Endothelial cell of umbilical vein (primary cell): ENCODE measurements around the gene MYLK. TPM values are rescaled to one million over a fixed set of nuclear protein-coding genes. Genes with fewer than 3 reads are reported as not detected.

Experiments
- BruUV-seq: library from RNA; stranded (reverse); fragments of 400-500 nt; replicated peaks from 2 replicates; lab custom pipeline; 2021; lab: Mats Ljungman, UMichigan
- CTCF ChIA-PET: fragments of 300-600, 350-600 bp; sonication (Branson Sonifier 250); formaldehyde crosslinking; loops from one replicate; lab custom pipeline; 2021; ENCODE audit warnings: antibody characterized with exemption, inconsistent platforms; lab: Charles Lee
- POLR2A ChIA-PET: fragments of 300-600, 350-600 bp; sonication (Branson Sonifier 250); formaldehyde crosslinking; loops from one replicate; lab custom pipeline; 2021; ENCODE audit warnings: antibody characterized with exemption, inconsistent platforms; lab: Charles Lee
- DNase-seq: peaks from one replicate; pipeline ENCODE4 v3.0.0-alpha.2; 2011; ENCODE audit warnings: low read depth, low spot score
- FAIRE-seq: peaks from 2 replicates; lab custom pipeline; 2011; peaks lifted over from hg19 to GRCh38; lab: Jason Lieb, UNC
- H2AFZ ChIP-seq: 2 replicates; pipeline ENCODE4 v1.6.0; 2012; ENCODE audit warnings: low read depth, low read length, control low read depth, inconsistent platforms
- H3K27ac ChIP-seq: 2 replicates; pipeline ENCODE4 v1.5.1; 2011; ENCODE audit warnings: low read depth, mild to moderate bottlenecking, control low read depth, low read length, moderate library complexity; ENCODE audit not compliant: insufficient read depth
- H3K27me3 ChIP-seq, 2 experiments: 2 replicates each; pipeline versions ENCODE4 v1.6.0 to v1.6.1; 2011; ENCODE audit warnings: low read length in 2 of 2, mixed read lengths in 1 of 2; ENCODE audit not compliant: control insufficient read depth in 2 of 2, insufficient read depth in 2 of 2
- H3K36me3 ChIP-seq, 2 experiments: 2 replicates in 1 of 2; 3 replicates in 1 of 2; pipeline ENCODE4 v1.5.1; 2011; ENCODE audit warnings: low read length in 2 of 2, mild to moderate bottlenecking in 1 of 2, moderate library complexity in 1 of 2; ENCODE audit not compliant: control insufficient read depth in 2 of 2, insufficient read depth in 2 of 2; ENCODE audit errors: extremely low read depth in 1 of 2
- H3K4me1 ChIP-seq: 3 replicates; pipeline ENCODE4 v1.5.1; 2011; ENCODE audit warnings: mild to moderate bottlenecking, low read length; ENCODE audit not compliant: control insufficient read depth, insufficient read depth; ENCODE audit errors: extremely low read depth
- H3K4me2 ChIP-seq: 2 replicates; pipeline ENCODE4 v1.6.1; 2011; ENCODE audit warnings: low read length, control low read depth, mixed read lengths; ENCODE audit not compliant: insufficient read depth
- H3K4me3 ChIP-seq, 3 experiments: fragments of 200-600 bp in 1 of 3; sonication (generic), shearing (Covaris generic) in 1 of 3; replicated peaks in 1 of 3; 2 replicates each; pipeline ENCODE4 v1.5.1; 2011 to 2016; ENCODE audit warnings: control low read depth in 3 of 3, low read length in 3 of 3, mild to moderate bottlenecking in 2 of 3, inconsistent platforms in 1 of 3, low read depth in 1 of 3, moderate library complexity in 1 of 3; ENCODE audit not compliant: insufficient read depth in 1 of 3
- H3K79me2 ChIP-seq: 2 replicates; pipeline ENCODE4 v1.6.0; 2012; ENCODE audit warnings: low read length, inconsistent platforms; ENCODE audit not compliant: control insufficient read depth, insufficient read depth
- H3K9ac ChIP-seq: replicated peaks from 2 replicates; pipeline ENCODE3; 2011; ENCODE audit warnings: low read length, control low read depth; ENCODE audit not compliant: insufficient read depth; ENCODE audit errors: extremely low read depth
- H3K9me1 ChIP-seq: replicated peaks from 3 replicates; pipeline ENCODE4 v1.6.0; 2011; ENCODE audit warnings: mild to moderate bottlenecking, low read length; ENCODE audit not compliant: control insufficient read depth, insufficient read depth; ENCODE audit errors: extremely low read depth
- H3K9me3 ChIP-seq: replicated peaks from 2 replicates; pipeline ENCODE4 v1.5.1; 2012; ENCODE audit warnings: low read length, inconsistent platforms; ENCODE audit not compliant: control insufficient read depth, insufficient read depth
- H4K20me1 ChIP-seq: replicated peaks from 2 replicates; pipeline ENCODE3; 2011; ENCODE audit warnings: mild to moderate bottlenecking, low read length; ENCODE audit not compliant: control insufficient read depth, insufficient read depth; ENCODE audit errors: extremely low read depth
- EZH2 ChIP-seq: IDR thresholded peaks from 2 replicates; pipeline ENCODE4 v1.6.1; 2012; ENCODE audit warnings: borderline replicate concordance, low read depth, mild to moderate bottlenecking, moderate library complexity, low read length, inconsistent platforms; ENCODE audit not compliant: severe bottlenecking
- FOS ChIP-seq: IDR thresholded peaks from 2 replicates; pipeline ENCODE4 v1.6.1; 2011; ENCODE audit warnings: mild to moderate bottlenecking, low read length, moderate library complexity, borderline replicate concordance; ENCODE audit not compliant: insufficient read depth
- GATA2 ChIP-seq: IDR thresholded peaks from 2 replicates; pipeline ENCODE4 v1.7.0; 2011; ENCODE audit warnings: low read depth, mild to moderate bottlenecking, moderate library complexity, mixed read lengths, low read length; ENCODE audit not compliant: insufficient read length, insufficient read depth
- JUN ChIP-seq: IDR thresholded peaks from 2 replicates; pipeline ENCODE4 v1.6.1; 2011; ENCODE audit warnings: borderline replicate concordance, low read depth; ENCODE audit not compliant: insufficient read length, insufficient read depth
- MAX ChIP-seq: IDR thresholded peaks from 2 replicates; pipeline ENCODE4 v1.6.1; 2011; ENCODE audit not compliant: insufficient read depth, insufficient read length
- MYC ChIP-seq: IDR thresholded peaks from one replicate; pipeline ENCODE4 v1.6.1; 2011; ENCODE audit warnings: mild to moderate bottlenecking, low read depth, low read length
- POLR2A ChIP-seq: IDR thresholded peaks from 2 replicates; pipeline ENCODE4 v1.6.1; 2012; ENCODE audit warnings: low read depth, mild to moderate bottlenecking, control low read depth, low read length
- POLR2AphosphoS5 ChIP-seq: IDR thresholded peaks from 2 replicates; pipeline ENCODE4 v1.6.1; 2012; ENCODE audit warnings: low read depth, mild to moderate bottlenecking, control low read depth, low read length, moderate library complexity; ENCODE audit not compliant: insufficient read depth
- dilution Hi-C: fragments of 300-500 bp; cut with MboI; formaldehyde crosslinking; loops from one replicate; pipeline ENCODE4 v1.15.0; 2019; ENCODE audit warnings: low sequenced_read_pairs; ENCODE audit not compliant: extremely low pct_ligation_motif_present
- intact Hi-C: fragments of 100-400 bp; cut with micrococcal nuclease; formaldehyde crosslinking; loops from one replicate; pipeline ENCODE4 v1.10.0; 2022
- polyA plus RNA-seq, 4 experiments: library from polyadenylated mRNA; depleted of rRNA in 3 of 4; stranded (reverse) in 3 of 4; unstranded in 1 of 4; fragments of >200 nt; gene quantifications; 2 replicates each; pipeline versions ENCODE4 v1.2.1 to v1.2.3, GENCODE V29; 2011 to 2012; ENCODE audit warnings: missing spikeins in 1 of 4
- total RNA-seq: library from RNA; stranded (reverse); gene quantifications from 2 replicates; pipeline ENCODE4 v1.2.3, GENCODE V29; 2021

MYLK gene
- total and polyA plus RNA-seq, 2 donors (not counting 3 experiments of a cell fraction or from before 2014, with no cell fraction given), result 10.0 to 22.2 TPM

DNA sequence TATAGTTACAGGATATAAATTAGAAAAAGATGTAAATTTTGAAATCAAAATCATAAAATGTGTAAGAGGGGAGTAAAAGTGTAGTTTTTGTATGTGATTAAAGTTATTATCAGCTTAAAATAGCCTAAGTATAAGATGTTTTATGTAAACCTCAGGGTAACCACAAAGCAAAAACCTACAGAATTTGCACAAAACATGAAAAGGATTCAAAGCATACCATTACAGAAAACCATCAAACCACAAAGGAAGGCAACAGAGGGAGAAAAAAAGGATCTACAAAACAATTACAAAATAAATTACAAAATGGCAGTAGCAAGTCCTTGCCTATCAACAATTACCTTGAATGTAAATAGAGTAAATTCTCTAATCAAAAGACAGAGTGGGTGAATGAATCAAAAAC, 36.7 kb upstream of the MYLK start:
- intact Hi-C loops (no loop called here), dilution Hi-C loops (no loop called here)
- Histone ChIP-seq H3K36me3 (peaks cover 0 to 2% of the 10 kb centered on the region in 2 experiments), H4K20me1 (no peaks in the 10 kb centered on the region), H3K9ac (no peak overlapping the region), H3K27me3 (no peaks in the 10 kb centered on the region), H3K79me2 (no peaks in the 10 kb centered on the region), H3K4me1 (no peaks in the 10 kb centered on the region), H3K9me3 (no peaks in the 10 kb centered on the region), H3K4me2 (no peak overlapping the region), H3K27ac (no peak overlapping the region), H3K4me3 (no peak overlapping the region), H2AFZ (no peak overlapping the region), H3K9me1 (no peaks in the 10 kb centered on the region)
- no TSS peak for BruUV-seq
- ChIA-PET POLR2A (no interaction called here), CTCF (no interaction called here)
- DNase-seq (no peak), FAIRE-seq (no peak)
- no peak for TF ChIP-seq JUN
- TF ChIP-seq POLR2A, result no peak
- no peak for TF ChIP-seq GATA2
- no peak for TF ChIP-seq POLR2AphosphoS5
- TF ChIP-seq MYC, result no peak
- TF ChIP-seq MAX, result no peak

- Histone ChIP-seq H3K36me3 (peaks cover 0 to 3% of the 10 kb centered on the region in 2 experiments), H2AFZ (no peak overlapping the region), H4K20me1 (no peaks in the 10 kb centered on the region), H3K27me3 (no peaks in the 10 kb centered on the region), H3K9ac (no peak overlapping the region), H3K27ac (no peak overlapping the region), H3K4me3 (no peak overlapping the region), H3K4me1 (no peaks in the 10 kb centered on the region), H3K4me2 (no peak overlapping the region), H3K9me3 (no peaks in the 10 kb centered on the region), H3K9me1 (no peaks in the 10 kb centered on the region), H3K79me2 (no peaks in the 10 kb centered on the region)
- ChIA-PET CTCF (no interaction called here), POLR2A (no interaction called here)
- intact Hi-C loops, result no loop called here
- no peak for FAIRE-seq
- dilution Hi-C loops, result no loop called here
- TF ChIP-seq MYC, result no peak
- TF ChIP-seq FOS, result no peak
- no peak for TF ChIP-seq GATA2
- no peak for TF ChIP-seq EZH2
- TF ChIP-seq POLR2A, result no peak
- no peak for TF ChIP-seq JUN
- TF ChIP-seq MAX, result no peak
- no TSS peak for BruUV-seq
- no peak for DNase-seq
Observed at GRCh38 chr3:123920383-123920782, 36.3 kb upstream of the MYLK start.
